ENCODE data around the gene CSRP1.
"Not testable (repeated sequence)": the region's sequence is repeated elsewhere in the genome, so short reads cannot be mapped to it uniquely, and the experiment has no call there.

CSRP1 gene

DNA sequence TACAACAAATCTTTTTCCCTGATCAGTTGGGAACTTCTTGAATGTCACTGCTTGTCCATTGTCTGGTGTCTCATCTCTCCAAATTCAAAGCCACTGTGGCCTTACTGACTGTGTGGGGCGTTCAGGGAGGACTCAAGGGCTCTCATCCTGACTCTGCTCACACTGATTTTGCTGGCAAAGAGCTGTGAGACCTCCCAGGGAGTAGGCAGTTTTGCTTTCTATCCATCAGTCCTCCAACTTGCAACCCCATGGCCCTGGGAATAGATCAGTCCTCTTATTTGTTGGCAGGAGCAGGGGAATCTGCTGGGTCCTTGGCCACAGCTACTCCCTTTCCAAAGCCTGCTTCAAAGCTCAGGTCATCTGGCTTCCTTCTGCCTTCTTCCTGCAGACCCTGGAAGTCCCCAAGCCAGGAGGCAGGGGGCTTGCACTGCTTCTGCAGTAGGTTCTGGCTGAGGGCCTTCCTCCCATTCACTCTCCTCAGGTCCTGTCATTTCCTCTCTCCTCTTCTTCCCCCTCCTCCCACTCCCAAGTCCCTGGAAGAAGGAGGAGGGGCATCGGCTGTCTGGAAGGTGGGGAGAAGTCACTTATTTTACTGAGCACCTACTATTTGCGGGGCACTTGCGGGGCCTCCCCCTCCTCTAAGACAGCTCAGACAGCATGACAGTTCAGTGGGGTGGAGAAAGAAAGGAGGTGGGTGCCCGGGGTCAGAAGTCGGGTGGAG is 31.1 kb upstream of the CSRP1 start:
- no peak for DNase-seq

DNA sequence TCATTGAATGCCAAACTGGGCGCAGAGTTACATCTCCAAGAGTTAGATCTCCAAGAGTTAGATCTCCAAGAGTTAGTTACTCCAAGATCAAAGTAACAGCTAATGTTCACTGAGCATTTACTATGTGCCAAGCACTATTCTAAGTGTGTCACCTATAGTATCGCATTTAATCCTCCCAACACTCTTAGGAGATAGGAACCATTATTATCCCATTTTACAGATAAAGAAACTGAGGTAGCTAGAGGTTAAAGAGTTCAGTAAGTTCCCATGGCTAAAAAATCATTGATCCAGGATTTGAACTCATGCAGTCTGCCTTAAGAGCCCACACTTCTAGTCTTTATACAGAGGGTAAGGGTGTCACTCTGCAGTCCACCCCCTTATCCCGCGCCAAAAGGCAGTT is 30.5 kb upstream of the CSRP1 start:
- no peak for DNase-seq

DNA sequence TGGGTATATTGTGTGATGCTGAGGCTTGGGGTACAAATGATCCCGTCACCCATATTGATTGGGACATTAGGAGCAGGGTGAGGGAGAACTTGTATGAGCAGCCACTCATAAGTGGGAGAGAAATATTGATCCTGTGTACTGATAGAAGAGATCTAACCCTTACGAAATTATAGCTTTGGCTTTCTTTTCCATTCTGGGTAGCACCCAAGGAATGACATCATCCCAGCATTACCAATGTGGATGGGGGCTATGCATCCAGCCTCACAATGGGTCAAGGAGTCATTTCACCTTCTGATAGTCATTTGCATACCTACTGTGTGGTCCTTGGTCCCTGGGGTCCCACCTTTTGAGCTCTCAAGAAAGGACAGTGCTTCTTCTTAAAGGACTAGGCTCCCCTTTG is 30.1 kb upstream of the CSRP1 start:
- DNase-seq, result no peak

DNA sequence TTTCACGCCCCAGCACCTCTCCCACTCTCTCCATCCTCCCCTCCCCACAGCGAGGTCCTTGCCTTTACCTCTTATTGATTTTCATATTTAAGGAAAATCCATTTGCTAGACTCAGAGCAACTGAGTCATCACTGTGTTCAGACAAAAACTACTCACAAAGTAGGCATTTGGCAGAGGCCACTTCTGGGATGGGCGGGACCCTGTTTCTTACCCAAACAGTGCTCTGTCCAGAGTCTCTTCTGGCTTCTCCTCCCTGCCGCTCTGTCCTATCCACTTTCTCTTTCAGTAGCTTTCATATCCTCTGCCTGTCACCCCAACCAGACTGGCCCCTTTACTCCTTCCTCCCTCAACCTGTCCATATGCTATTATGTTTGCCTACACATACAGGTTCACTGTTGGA is 29.6 kb upstream of the CSRP1 start:
- DNase-seq, result no peak

DNA sequence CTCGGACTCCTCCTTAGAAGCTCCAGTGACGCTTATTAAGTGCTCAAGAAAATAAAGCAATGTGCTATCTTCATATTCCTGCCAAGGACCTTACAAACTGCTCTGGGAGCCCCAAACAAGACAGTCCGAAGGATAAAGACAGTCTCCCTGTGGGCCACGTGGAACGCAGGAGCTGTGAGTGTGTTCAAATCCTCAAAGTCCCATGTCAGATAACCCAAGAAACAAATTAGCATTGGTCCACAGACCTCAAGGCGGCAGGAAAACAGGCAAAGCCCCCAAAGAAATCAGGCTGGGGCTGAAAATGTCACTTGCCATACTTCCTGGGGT is 29.0 kb upstream of the CSRP1 start:
- no peak for DNase-seq

DNA sequence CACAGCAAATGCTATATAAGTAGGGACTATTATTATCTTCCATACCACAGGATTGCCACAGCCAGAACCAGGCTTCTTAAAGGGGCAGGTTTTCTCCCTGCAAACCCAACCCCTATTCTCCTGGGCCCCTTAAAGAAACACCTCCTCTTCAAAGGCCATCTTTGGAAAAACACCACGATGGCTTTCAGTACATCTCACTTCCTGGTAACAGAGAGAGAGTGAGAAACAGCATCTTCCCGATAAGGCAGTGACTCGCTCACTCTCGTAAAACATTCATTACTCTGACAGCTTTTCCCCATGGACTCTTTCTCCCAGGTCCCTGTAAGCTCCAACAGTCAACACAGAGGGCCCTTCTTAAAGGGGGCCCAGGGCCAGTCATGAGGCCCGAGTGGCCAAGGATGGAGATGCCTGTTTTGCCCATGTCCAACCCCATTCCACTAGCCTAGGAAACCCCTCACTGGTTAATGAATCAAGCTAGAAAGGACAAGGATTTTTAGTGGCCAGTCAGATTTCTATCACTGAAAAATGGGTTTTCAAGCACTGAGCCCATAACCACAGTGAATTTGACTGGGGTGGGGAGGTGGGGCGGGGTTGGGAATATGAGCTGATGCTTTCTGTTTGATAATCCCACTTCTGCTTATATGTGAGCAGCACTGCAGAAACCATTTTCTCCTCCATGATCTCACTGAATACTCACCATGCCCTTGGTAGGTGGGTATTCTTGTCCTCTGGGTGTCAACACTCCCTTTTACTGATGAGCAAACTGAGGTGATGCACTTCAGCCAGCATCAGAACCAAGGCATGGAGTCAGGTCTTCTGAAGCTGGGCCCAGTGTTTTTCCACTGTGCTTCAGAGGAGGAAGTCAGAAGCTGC is 28.4 kb upstream of the CSRP1 start:
- DNase-seq, result no peak

DNA sequence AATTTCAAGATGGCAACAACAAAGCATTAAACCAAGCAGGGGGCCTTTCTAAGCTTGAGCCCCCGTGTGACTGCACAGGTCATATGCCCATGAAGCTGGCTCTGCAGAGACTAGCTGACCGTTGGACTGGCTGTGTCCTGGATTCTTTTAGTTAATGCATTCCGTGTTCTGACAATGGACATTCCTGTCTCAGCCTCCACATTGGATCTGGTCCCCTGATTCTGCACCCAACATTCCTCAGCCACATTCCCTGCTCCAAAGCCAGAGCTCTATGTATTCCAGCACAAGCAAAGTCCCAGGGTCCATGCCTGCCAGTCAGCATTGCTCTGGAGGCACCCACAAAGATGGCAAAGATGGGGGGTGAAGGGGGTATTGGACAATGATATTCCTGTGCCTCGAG is 26.9 kb upstream of the CSRP1 start:
- no peak for DNase-seq

DNA sequence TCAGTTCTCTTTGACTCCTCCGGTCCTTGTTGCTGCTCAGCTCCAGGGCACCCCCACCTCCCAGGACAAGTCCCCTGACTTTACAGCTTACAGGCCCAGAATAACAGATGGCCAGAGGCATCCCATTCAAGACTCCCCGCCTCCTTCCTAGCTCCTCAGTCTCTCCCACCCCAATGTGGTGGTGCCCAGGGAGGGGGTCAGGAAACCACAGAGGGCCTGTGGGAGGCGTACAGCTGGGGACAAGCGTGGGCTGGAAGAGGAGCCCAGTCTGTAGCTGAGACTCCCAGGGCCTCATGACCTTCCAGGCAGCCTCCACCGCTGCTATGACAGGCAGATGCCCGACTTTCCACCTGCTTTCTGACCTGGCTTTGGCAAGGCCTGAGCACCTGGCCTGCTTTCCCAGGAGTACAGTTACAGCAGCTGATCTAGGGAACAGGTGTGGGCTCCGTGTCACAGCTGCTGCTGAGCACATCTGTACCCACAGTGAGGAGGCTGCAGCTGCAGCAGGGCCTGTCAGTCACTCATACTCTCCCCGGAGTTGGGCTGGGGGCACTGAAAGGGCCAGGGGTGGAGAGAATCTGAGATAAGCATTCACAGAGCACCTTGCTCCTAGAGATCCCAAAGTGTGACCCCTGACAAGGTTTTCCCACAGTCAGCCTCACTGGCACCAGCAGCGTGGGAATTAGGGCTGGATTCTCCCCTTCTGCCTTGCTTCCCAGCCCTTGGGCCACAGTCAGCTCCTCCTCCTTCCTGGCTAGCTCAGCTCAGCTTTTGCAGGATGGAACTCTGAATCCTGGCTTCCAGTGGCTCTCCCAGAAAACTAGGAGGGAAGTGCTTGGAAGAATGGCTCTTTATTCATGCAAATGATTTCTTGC is 24.9 kb upstream of the CSRP1 start:
- no peak for DNase-seq

DNA sequence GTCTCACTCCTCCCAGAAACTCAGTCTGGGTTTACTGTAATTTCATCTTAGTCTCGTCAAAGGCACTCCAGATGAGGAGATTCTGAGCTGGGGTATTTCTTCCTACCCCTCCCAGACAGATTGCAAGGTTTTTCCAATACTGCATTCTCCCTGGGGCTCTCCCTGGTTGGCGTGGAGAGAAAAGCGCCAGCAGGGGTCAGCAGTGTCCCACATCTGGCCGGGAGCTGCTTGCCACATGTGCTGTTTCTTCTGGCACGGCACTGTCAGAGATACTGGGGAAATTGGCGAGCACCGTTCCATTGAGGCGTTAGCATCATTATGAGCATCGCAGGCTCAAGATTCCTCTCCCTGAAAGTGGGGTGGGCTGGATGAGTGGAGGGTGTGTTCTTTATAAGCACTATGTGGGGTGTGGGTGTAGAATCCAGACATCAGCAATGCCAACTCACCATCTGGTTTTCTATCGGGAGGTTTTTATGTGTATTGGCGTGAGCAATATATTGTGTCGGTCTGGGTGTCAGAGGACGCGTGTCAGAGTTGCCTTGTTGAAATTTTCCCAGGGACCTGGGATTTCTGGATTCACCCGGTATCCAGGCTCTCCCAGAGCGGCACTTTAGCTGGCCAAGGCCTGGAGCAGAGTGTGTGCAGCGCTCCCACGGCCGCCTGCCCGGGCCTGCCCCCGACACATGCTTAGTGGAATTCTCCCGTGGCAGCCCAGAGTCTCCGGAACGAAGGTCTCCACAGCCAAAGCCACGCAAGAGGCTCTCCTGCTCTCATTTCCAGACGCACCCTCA is 24.0 kb upstream of the CSRP1 start:
- peak; percentile 25 for DNase-seq

DNA sequence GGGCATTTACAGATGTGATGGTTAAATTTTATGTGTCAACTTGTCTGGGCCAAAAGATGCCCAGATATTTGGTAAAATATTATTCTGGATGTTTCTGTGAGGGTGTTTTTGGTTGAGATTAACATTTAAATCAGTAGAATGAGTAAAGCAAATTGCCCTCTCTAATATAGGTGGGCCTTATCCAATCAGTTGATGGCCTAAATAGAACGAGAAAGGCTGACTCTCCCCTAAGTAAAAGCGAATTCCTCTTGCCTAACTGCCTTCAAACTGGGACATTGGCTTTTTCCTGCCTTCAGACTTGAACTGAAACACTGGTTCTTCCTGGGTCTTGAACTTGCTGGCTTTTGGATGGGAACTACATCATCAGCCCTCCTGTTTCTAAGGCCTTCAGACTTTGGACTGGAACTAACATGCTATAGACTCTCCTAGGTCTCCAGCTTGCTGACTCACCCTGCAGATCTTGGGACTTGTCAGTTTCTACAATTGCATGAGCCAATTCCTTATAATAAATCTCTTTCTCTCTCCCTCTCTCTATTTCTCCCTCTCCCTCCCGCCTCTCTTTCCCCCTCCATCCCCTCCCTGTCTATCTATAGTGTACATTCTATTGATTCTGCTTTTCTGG is 21.8 kb upstream of the CSRP1 start:
- no peak for DNase-seq

DNA sequence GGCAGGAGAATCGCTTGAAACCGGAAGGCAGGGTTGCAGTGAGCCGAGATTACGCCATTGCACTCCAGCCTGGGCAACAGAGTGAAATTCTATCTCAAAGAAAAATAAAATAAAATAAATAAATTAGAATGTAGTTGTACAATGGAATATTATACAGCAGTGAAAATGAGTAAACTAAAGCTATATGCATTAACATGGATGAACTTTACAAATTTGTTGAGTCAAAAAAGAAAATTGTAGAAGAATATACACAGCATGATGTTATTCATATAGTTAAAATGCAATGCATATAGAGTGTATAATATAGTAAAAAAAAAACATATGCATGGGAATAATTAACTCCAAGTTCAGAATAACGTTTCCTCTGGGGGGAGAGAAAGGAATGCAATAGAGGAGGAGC is 21.0 kb upstream of the CSRP1 start:
- DNase-seq, result no peak

DNA sequence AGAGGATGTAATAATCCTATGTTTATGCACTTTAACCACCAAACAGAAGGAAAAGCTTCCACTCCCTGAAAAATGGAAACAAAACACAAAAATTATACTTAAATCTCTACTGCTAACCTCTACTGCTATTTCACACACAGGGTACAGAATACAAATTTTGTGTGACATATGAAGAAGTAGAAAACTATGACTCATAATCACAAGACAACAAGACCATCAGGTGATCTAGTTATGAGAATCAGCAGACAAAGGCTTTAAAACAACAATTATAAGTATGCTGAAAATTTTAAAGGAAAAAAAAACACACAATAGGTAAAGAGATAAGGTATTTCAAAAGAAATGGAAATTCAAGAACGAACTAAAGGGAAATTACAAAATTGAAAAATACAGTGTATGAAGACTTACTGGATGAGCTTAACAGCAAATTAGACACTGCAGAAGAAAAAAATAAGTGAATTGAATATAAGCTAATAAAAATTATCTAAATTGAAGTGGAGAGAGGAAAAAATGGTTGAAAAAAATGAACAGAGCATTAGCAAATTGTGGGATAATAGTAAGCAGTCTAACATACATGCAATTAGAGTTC is 18.4 kb upstream of the CSRP1 start:
- no peak for DNase-seq

DNA sequence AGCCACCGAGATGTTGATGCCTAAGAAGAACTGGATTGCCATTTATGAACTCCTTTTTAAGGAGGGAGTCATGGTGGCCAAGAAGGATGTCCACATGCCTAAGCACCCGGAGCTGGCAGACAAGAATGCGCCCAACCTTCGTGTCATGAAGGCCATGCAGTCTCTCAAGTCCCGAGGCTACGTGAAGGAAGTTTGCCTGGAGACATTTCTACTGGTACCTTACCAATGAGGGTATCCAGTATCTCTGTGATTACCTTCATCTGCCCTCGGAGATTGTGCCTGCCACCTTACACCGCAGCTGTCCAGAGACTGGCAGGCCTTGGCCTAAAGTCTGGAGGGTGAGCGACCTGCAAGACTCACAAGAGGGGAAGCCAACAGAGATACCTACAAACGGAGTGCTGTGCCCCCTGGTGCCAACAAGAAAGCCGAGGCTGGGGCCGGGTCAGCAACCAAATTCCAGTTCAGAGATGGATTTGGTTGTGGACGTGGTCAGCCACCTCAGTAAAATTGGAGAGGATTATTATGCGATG is 13.2 kb upstream of the CSRP1 start:
- DNase-seq, result not testable (repeated sequence)

DNA sequence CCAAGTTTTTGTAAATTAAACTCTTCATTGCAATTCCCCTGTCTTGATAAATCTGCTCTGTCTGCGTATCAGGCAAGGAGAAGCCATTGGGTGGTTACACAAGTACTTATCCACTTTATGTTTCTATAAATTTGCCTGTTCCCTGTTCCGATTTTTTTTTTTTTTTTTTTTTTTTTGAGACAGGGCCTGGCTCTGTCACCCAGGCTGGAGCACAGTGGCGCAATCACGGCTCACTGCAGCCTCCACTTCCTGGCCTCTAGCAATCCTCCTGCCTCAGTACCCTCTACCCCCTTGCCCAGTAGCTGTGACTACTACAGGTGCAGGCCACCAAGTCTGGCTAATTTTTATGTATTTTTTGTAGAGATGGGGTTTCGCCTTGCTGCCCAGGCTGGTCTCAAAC is 11.1 kb upstream of the CSRP1 start:
- DNase-seq, result no peak

DNA sequence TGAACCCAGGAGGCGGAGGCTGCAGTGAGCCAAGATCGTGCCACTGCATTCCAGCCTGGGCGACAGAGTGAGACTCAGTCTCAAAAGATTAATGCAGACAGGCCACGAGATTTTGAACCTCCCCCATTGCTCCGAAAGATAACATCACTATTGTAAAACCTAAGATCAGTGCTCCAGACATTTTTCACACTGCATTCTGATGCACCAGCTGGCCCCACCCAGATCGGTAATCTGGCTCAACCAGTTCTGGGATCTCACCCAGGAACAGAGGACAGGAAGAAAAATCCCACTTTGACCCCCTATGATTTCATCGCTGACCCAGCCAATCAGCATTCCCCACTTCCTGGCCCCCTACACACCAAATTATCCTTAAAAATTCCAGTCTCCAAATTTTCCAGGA is 10.7 kb upstream of the CSRP1 start:
- no peak for DNase-seq

DNA sequence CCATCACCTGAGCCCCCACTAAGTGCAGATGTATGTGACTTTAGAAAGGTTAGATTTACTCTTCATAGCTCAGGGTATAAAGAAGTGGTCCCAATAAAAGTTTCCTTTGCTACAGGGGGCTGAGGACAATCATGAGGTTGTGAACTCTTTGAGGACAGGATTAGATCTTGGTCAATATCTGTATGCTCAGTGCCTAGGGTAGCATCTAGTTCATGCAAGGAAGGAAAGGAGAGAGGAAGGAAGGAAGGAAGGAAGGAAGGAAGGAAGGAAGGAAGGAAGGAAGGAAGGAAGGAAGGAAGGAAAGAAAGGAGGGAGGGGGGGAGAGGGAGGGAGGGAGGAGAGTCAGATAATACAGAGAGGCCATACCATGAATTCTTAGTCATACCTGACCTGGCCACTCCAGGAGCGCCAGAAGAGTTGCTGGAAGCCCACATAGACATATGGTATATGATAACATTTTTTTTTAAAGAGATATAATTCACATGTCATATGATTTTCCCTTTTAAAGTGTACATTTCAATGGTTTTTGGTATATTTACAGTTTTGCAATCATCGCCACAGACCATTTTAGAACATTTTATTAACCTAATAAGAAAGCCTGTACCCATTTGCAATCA is 9.7 kb upstream of the CSRP1 start:
- no peak for DNase-seq

DNA sequence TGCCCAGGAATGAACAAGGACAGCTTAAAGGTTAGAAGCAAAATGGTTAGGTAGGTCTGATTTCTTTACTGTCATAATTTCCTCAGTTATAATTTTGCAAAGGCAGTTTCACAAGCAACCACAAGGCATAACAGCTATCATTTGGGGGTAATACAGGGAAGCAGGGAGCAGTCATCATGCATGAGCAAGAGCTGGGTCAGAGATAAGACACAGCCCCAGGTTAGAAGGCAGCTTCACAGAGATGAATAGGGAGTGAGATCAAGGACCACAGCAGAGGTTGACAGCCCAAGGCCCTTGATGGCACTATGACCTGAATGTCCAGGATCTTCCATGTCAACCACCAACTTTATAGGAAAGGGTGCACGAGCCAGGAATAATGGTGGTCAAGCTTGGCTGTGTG is 9.0 kb upstream of the CSRP1 start:
- DNase-seq, result no peak

DNA sequence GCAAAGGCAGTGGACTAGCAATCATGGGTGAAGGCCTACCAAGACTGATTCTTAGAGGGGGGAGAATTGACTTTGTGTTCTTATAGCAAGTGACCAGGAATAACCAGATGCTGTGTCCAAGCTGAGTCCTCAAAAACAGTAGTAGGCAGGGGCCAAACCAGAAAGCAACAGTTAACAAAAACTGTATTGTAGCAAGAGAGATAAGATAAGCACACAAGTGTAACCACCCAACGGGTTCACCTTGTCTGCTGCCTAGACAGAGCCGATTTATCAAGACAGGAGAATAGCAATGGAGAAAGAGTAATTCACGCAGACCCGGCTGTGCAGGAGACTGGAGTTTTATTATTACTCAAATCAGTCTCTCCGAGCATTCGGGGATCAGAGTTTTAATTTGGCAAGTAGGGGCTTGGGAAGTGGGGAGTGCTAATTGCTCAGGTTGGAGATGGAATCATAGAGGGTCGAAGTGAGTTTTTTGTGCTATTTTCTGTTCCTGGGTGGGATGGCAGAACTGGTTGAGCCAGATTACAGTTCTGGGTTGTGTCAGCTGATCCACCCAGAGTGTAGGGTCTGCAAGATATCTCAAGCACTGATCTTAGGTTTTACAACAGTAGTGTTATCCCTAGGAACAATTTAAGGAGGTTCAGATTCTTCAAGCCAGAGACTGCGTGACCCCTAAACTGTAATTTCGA is 8.3 kb upstream of the CSRP1 start:
- no peak for DNase-seq

DNA sequence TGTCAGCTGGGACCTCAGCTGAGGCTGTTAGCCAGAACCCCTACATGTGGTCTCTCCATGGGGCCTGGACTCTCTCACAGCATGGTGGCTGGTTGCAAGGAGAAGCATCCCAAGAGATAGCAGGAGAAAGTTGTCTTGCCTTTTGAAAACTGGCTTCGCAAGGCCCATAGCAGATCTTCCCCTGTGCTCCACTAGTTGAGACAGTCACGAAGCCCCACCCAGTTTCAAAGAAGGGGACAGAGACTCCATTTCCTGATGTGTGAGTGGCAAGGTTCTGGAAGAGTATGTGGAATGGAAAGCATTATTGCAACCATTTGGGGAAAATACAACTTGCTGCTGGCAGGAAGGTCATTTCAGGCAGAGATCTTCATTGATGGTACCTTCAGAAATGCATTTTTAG is 7.5 kb upstream of the CSRP1 start:
- no peak for DNase-seq

DNA sequence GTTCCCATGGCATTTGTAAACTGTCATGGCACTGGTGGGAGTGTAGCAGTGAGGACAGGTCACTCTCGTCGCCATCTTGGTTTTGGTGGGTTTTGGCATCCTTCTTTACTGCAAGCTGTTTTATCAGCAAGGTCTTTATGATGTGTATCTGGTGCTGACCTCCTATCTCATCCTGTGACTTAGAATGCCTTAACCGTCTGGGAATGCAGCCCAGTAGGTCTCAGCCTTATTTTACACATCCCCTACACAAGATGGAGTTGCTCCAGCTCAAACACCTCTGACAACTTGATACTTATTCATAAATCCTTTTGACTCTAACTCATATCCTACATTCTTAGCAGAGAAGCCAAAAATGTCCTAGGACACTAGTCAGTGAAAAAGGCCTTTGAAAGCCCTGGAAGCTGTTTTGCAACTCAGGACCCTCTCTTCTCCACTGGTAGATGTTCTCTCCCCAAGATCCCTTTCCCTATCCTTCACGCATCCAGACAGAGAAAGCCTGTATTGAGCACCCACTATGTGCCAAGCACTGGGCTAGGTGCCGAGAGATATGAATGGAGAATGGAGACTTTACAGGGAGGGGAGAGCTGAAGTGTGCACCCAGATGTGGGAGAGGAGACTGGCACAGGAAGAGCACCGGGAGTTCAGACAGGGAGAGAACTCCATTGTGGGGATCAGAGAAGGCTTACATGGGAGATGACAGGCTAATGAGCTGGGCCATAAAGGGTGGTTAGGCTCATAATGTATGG is 6.7 kb upstream of the CSRP1 start:
- DNase-seq, result no peak
